Choroid plexus epithelial cell (primary cell): ENCODE data around the gene WWOX.

Experiments used
- DNase-seq: peaks from one replicate; pipeline ENCODE4 v3.0.0-alpha.2; 2010; ENCODE audit warnings: low read depth
- H3K4me3 ChIP-seq: 2 replicates; pipeline ENCODE4 v1.5.1; 2011; ENCODE audit warnings: low read depth, mild to moderate bottlenecking, control low read depth, low read length, moderate library complexity
- TF ChIP-seq, protein P1 (sequence below): conservative IDR thresholded peaks from 2 replicates; pipeline ENCODE4 v1.5.1; 2011; ENCODE audit warnings: low read depth, mild to moderate bottlenecking, control low read depth, inconsistent platforms, low read length, moderate library complexity

The WWOX gene

DNA sequence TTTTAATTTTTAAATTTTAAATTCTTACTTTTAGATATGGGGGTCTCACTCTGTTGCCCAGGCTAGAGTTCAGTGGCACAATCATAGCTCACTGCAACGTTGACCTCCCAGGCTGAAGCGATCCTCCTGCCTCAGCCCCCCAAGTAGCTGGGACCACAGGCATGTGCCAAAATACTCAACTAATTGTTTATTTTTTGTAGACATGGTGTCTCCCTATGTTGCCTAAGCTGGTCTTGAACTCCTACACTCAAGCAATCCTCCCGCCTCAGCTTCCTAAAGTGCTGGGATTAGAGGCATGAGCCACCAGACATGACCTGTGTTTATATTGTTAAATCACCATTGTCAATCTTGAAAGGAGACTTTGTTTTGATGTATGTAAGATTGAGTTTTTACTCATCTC lies 332.2 kb downstream of the WWOX start:
- H3K4me3 ChIP-seq: no peak overlapping the region
- TF ChIP-seq, protein P1, sequence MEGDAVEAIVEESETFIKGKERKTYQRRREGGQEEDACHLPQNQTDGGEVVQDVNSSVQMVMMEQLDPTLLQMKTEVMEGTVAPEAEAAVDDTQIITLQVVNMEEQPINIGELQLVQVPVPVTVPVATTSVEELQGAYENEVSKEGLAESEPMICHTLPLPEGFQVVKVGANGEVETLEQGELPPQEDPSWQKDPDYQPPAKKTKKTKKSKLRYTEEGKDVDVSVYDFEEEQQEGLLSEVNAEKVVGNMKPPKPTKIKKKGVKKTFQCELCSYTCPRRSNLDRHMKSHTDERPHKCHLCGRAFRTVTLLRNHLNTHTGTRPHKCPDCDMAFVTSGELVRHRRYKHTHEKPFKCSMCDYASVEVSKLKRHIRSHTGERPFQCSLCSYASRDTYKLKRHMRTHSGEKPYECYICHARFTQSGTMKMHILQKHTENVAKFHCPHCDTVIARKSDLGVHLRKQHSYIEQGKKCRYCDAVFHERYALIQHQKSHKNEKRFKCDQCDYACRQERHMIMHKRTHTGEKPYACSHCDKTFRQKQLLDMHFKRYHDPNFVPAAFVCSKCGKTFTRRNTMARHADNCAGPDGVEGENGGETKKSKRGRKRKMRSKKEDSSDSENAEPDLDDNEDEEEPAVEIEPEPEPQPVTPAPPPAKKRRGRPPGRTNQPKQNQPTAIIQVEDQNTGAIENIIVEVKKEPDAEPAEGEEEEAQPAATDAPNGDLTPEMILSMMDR: no peak
- no peak for DNase-seq

DNA sequence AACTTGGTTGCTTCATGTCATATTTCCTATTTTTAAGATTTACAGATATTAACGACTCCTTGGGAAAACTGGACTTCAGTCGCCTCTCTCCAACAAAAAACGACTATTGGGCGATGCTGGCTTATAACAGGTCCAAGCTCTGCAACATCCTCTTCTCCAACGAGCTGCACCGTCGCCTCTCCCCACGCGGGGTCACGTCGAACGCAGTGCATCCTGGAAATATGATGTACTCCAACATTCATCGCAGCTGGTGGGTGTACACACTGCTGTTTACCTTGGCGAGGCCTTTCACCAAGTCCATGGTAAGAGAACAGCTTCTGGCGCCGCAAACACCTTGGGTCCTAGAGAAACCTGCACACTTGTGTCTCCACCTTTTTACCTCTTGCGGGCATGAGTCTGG lies 333.0 kb downstream of the WWOX start:
- no peak for DNase-seq
- H3K4me3 ChIP-seq: no peak overlapping the region
- TF ChIP-seq, protein P1: no peak

DNA sequence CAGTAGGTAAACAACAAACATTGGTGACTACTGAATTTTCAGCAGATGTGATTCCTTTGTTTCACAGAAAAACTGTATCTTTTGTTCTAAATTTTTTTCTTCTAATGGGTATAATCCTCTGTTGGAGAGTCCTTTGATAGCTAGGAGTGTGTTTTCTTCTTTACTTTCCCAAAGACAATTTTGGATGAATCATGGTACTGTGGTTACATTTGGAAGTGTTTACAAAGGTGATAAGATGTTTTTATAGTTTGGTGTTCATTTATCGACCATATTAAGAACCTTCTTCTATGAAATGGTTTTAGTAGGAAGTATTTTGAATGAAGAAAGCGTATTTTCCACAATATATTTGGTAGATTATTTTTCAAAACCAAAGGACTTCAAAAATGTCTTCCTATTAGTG lies 333.7 kb downstream of the WWOX start:
- no peak for DNase-seq
- H3K4me3 ChIP-seq: no peak overlapping the region
- TF ChIP-seq, protein P1: no peak

DNA sequence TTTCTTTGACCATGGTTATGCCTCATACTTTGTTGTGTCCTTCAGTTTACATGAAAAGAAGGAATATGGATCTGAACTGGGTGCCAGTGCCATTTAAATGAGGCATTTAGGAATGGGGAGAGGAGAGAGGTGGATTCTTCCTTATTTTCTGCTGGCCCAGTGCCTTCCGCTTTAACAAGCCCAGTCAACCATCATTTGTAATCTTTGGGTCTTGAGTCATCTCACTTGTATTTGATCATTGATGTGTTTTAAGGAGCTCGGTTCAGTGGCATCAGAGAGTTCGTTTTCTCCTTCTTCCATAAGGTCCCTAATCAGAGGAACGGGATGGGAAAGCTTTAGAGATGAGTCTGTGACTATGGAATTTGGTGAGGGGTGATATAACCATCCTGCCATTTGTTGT lies 334.9 kb downstream of the WWOX start:
- no peak overlapping the region for H3K4me3 ChIP-seq
- DNase-seq: no peak
- TF ChIP-seq, protein P1: no peak

DNA sequence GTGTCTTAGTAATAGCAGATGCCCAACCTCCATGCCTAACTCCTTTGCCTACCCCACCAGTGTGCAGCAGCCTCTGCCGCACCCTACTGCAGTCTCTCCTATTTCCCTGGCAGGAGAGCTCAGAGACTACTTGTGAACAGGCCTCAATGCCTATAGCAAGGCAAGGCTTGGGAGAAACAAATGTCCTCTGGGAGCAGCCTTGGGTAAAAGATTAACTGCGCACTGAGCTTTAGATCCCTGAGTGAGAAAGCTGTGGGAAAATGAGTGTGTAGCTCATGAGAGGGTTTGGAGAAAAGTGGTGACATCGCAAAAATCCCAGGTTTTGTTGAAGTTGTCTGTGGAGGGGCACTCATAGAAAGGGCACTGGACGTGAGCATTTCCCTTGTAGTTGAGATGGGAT lies 335.8 kb downstream of the WWOX start:
- TF ChIP-seq, protein P1: no peak
- no peak for DNase-seq
- no peak overlapping the region for H3K4me3 ChIP-seq

DNA sequence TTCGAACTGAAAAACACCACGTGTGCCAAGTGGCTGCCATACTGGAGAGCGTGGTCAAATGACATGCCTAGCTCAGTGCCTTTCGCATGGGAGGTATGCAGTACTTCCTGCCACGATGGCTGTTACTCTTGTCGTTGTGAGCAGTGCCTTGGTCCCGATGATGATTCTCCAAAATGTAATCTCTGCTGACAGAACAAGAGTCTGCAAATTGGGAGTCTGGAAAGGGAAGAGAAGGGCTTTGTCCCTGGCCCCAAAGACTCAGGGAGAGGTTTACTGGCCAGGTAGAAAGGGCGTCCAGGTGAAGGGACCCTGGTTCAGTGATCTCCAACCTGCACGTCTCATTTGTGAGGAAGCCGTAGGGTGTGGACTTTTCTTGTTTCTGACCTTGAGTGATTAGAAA lies 336.6 kb downstream of the WWOX start:
- TF ChIP-seq, protein P1: no peak
- no peak for DNase-seq
- no peak overlapping the region for H3K4me3 ChIP-seq

DNA sequence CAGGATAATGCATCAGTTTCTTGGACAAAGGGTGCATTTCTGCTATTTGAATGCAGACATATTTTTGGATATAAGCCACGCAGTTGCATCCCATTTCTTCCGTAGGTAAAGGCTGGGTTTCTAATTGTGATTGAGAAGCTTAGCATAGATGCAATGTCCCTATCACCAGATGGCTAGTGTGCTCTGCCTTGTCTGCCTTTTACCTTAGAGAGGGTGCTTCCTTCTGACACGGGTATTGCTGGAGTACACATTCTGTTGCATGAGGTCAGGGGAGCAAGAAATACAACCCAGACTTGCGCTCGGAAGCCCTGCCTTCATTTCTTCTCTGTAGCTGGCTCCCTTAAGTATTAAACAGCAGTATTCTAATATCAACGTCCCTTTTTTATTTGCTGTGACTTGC lies 337.4 kb downstream of the WWOX start:
- DNase-seq: no peak

More for the DNA sequence above, 337.4 kb downstream of the WWOX start:
- TF ChIP-seq, protein P1: no peak
- H3K4me3 ChIP-seq: no peak overlapping the region
